ENCODE results near the gene SPAG5.

The SPAG5 gene

DNA sequence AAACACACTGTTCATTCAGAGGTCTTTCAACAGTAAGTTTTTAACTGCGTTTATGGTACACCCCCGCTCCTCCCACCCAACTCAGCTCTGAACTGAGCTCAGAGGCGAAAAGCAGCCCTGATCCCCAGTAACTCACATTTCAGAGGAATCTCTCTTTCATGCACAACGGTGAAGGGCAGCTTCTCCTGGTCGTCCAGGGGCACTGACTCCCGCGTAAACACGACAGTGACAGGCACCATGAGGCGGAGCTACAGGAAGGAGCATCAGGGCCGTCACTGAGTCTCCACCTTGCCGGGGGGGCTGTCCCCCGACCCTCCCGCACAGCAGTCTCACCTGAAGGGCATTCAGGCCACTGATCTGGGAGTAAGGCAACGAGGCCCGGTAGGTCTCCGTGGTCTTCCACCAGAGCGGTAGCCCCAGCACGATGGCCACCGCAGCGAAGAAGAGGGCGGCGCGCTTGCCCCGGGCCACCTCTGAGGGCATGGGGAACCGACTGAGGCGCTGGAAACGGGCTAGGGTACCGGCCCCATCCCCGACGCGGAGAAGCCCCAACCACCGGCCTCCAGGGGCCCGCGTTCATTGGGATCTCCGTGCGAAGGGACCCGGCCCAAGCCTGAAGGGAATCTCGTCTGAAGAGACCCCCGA lies 28.0 kb downstream of the SPAG5 start:
- peak; percentile 26 for DNase-seq

DNA sequence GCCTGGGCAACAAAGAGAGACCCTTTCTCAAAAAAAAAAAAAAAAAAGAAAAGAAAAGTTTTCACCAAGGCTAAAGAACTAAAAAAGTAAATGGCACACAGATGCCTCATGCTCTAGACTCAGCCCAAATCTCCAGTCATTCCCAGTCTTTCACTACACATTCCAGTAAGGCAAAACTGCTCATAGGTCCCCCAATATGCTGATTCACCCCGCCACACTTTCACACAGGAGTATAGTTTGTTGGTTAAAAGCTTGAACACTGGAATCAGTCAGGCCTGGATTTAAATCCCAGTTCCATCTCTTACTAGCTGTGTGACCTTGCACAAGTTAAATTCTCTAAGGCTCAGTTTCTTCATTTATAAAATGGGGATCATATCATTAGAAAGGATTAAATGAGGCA lies 29.4 kb downstream of the SPAG5 start:
- DNase-seq = no peak

DNA sequence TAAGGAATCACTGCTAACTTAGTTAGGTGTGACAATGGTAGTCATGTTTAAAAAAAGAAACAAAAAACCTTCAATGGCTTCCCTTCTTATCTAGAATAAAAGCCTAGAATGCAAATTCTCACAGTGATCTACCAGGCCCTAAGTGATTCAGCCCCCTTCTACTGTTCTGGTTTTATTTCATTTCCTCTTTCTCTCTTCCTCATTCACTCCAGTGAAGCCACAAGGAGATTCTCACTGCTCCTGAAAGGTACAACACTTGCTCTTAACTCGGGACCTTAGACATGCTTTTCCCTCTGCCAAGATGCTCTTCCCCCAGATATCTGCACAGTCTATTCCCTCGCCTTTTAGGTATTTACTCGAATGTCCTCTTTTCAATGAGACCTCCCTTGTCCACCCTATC lies 31.2 kb downstream of the SPAG5 start:
- DNase-seq = no peak

DNA sequence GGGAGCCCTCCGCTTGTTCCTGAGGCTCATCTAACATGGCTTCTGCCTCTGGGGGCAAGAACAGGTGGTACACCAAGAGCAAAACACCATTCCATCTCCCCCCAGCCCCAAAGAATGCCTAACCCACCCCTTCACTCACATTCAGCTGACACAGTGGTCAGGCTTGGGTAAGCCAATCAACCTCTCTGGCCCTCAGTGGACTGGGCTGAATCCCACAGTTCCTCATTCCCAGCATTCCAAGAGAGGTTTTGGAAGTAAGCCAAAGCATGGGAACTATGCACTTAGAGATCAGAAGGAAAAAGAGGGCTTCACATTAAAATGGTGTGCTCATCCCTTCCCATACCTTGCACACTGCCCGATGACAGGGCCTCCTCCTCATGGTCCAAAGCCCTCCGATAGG lies 35.4 kb downstream of the SPAG5 start:
- no peak for DNase-seq

DNA sequence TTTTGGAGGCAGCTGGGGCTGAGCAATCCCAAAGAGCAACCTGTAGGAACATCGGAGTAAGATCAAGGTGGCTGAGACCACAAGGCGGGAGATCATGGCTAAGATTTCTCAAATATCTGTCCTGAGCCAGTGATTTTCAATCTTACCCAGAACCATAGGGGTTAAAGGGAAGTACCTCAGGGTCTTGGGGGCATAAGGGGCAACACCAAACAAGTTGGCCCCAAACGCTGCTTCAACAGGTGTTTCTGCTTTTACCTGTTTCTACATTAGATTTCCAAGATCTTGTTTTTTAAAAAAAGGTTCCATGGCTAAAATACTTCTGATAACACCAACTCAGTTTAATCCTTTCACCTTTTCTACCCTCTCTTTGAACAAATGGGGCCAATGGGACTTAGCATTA lies 43.8 kb downstream of the SPAG5 start:
- no peak for DNase-seq

DNA sequence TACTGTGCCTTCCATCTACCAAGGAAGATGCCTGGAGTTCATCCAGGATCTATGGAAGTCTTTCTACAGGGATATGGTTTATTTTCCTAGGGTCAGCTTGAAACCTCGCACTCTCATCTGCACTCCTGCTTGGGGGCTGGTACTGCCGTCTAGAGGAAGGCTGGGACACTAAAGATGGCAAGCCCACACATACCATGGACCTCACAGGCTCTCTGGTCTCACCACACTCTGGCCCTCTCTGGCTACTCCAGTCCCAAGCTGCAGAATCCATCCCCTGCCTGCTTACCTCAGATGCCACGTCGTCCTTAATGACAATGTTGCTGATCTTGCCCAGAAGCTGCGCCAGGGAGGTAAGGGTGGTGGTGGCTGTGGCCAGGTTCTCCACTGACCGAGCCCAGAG lies 44.3 kb downstream of the SPAG5 start:
- DNase-seq = no peak

DNA sequence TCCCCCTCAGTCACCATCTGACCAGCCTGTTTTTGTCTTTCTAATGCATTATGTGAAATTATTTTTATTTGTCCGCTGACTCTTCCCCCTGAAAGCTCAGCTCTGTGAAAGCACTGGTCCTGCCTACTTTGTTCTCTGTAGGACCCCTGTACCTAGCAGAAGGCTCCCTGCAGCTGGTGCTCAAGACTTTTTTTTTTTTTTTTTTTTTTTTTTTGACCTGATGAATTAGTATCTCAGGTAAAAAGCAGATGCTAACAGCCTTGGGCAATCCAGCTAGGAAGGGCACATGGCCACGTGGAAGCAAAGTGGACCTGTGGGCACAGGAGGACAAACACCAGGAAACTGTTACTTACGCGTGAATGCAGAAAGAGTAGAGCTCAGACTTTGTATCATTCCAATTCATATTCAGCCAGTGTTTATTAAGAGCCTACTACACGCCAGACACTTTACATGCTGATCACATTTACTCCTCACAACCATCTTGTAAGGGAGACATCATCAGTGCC lies 45.8 kb downstream of the SPAG5 start:
- DNase-seq = no peak

DNA sequence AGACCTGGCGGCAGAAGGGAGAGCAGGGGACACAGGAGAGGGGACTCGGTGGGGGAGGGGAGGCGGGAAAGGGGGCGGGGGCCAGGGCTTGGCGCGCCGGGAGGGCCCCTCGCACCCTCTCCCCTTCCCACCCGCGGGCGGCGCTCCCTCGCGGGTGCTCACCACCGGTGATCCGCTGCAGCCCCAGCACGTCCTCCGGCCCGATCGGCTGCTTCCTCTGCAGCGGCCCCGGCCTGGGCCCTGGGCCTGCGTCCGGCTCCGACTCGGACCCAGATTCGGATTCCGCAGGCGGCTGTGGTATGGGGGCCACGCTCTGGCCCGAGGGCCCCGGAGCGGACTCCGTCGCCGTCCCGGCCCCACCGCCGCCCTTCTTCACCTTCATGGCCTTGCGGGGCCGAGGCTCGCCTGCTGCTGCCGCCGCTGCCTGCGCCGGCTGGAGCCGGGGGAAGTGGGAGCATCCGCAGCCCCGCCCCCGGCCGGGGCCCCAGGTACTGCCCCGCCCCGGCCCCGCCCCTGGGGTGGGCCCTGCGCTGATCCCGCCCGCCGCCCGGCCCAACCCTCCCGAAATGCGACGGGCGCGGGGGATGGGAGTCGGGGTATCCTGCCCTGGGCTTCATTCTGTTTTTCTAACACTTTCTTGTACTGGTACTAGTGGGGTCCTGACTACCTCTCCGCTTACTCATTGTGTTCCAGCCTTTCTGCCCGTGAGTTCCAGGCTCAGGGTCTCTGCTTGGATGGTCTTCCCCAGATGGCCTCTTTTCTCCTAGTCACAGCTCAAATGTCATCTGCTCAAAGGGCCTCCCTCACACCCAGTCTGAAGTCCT lies 46.4 kb downstream of the SPAG5 start, which contains the start of gene UNC119:
Gene UNC119, minus strand, starts transcription at position 449 of the 824 bp plus-strand sequence. Its CDS starts 67 bp downstream, at position 382.
- DNase-seq = peak; percentile 52

DNA sequence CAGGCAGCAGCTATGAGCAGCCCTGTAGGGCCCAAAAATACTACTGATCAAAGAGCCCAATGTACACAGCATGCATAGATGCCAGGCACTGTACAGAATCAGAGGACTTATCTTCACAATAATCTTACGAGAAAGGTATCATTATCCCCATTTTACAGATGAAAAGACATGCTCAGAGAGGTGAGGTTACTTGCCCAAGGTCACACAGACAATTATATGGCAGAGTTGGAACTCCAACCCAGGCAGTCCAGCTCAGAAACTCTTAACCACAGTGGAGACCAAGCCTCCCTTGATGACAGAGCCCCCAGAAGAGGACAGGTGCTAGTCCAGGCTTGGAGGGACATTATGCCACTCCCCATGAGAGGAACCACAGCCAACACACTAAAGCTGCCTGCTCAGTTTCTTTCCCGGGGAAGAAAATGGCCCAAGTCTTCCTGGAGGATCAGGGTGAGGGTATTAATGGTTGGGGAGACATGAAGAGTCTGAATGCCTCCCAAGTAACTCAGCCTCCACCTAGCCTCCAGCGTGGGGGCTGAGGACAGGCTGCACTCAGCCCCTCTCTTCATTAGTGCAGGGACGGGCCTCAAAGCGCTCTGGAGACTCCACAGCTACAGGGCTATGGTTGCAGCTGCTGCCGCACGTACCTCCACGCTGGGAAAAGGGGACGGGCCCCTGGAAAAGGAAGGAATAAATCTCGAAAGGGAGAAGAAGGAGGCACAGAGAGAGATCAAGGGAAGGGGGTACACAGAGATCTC lies 47.2 kb downstream of the SPAG5 start:
- DNase-seq = no peak

DNA sequence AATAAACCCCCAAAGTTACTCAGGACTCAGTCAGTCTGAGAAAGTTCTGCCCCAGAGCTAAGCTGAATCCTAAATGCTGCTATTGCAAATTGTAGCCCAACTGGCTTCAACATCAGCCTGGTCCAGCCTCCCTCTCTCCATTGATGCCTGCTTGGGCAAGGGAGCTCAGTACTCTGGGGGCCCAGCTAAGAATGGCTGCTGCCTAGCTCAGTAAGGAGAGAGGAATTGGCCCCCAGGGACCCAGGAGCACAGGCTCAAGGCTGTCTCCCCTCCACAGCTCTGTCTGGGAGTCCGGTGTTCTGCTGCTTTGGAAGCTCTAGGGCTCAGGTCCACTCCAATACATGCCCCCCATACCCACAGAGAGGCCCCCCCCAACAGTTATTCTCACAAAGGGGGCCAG lies 48.0 kb downstream of the SPAG5 start:
- no peak for DNase-seq

DNA sequence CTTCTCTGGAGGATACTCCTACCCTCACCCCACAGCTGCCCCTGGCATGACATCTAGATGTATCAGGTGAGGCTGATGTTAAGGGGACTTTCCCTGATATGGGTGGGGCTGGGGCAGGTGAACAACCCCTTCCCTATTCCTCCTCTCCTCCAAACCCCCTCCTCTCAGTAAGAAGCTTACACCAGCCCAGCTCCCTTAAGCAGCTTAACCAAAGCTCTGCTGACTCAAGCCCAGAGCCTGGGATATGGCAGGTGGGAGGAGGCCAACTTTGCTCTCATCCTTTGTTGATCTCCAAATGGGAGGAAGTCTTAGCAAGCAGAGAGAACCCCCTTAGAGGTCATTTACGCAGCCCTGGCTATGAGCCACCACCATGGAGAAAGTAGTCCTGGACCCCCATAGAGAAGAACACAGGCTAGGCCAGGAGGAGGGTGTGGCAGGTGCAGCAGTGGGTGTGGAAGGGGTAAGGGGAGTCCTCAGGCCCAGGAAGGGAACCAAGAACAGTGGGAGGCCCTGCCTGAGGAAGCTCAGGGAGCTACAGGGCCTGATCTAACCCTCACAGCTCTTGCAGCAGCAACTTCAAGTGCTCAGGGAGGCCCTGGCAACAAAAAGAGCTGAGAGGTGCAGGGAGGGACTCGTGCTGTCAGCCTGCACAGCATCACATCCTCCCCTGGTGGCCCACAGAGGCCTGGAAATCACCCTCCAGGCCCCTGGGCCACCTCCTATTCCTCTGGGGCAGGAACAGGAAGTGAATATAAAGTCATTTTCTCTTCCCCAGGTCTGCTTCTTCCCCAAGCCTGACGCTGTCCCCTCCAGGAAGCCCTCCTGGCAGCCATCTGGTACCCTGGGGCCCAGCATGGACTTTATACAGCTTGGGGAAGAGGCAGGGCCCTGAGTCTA lies 49.3 kb downstream of the SPAG5 start:
- no peak for DNase-seq

DNA sequence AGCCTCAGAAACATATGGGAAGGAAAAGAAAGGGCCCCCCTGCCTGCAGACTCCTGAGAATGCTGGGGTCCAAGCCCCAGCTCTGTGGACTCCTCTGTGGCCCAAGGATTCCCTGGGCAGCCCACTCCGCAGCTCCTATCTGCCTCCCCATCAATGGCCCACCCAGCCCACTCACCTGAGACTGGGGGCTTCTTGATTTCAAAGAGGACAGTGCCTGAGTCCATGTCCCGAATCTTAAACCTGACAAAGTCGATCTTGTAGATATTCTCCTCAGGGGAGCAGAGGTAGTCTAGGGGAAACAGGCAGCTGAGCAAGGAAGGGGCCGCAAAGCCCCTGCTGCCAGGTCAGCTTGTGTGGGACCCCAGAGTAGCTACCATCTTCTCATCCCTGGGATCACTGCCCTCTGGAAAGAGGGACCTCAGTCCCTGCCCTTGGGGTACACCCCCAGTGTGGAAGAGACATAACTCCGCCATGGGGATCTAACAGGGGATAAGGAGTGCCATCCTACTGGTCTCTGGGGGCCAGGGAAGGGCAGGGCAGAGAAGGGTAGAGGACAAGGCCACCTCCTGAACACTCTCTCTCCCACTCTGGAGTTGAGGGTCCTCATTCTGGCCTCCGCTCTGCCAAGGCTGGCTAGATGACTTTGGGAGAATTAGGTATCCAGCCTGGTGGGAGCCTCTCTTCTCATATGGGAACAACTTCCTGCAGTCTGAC lies 50.3 kb downstream of the SPAG5 start:
- DNase-seq = no peak

DNA sequence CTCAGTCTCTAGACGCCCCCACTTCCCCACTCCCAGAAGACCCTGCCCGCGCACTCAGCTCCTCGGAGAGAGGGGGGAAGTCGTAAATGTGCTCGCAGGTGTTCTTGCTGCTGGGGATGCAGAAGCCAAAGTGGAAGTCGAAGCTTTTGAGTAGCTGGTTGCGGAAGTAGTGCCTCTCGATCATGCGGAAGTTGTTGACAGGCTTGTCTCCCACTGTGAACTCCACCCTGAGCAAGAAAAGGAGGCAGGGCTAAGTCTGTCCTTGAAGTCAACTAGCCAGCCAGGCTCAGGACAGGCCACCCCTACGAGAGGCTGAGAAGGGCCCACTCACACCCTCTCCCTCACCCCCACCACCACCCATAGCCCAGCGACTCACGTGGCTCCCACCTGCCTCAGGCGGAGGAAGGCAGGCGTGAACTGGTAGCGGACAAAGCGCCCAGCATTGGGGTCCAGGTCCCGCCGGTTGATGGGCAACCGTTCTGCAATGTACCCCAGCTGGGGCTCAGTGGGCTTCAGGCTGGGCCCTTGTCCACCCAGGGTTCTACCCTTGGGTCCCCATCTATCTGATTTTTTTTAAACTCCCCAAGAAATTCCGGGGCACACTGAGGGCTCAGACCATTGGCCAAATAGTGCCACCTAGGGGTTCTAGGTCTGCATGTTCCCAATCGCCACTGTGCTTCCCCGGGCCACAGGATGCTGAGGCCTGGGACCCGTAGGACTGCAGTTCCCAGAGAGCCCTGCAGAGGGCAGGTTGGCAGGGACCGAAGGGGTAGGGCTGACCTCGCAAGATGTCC lies 51.0 kb downstream of the SPAG5 start:
- peak; percentile 45 for DNase-seq

DNA sequence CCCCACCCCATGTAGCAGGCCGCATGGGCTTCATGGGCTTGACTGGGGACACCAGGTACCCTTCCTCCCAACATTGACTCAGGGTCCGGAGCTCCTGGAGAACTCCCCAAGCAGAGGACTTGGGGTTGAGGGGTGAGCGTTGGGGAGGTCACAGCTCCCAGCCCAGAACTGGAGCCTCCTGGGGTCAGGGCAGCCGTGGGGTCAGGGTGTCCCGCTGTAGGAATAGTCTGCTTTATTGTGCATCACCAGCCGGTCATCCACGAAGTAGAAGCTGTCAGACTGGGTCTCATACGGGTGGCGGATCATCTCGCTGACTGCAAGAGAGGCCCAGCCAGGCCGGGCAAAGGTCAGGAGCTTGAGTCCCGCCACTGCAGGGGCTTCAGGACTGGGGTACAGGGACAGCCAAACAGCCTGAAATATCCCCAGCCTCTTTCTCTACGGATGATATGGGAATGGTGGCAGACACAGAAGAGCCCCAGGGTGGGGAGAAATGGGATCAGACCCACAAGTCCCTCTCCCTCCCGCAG lies 51.7 kb downstream of the SPAG5 start:
- no peak for DNase-seq

DNA sequence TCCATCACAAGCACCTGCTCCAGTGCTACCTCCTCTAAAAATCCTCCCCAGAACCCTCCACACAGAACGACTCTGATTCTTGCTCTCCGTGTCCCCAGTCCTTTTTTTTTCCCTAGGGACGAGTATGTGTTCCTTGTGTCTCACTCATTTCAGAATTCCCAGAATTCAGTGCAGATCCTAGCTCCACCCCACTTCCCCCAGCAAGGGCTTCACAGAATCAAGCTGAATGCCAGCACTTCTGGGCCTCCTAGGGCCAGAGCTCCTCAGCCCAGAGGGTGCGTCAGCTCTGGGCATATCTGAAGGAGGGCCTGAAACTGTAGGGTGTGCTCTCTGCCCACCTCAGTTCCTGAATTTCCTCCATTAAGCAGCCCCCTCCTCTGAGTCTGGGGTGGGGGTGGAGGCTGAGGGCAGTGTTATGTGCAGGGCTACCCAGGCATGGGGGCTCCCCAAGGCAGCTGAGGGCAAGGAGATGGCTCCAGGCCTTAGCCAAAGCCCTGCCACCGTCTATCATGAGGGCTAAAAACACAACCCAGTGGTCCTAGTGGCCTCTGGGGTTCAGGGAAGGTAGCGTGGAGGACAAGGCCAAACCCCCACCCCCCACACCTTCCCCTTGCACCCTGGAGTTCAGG lies 52.9 kb downstream of the SPAG5 start:
- DNase-seq = no peak

DNA sequence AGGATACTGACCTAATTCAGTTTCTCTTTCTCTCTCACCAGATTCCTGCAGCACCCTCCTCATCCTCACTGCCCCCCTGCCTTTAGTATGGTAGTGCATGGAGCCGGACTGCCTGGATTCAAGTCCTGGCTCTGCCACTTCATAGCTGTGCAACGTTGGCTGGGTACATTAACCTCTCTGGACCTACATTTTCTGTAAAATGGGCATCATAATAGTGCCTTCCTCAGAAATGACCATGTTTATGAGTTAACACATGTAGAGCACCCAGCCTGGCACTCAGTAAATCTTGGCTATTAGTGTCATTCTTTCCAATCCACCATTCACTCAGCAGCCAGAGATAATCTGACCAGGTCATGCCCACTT lies 53.7 kb downstream of the SPAG5 start:
- DNase-seq = no peak

DNA sequence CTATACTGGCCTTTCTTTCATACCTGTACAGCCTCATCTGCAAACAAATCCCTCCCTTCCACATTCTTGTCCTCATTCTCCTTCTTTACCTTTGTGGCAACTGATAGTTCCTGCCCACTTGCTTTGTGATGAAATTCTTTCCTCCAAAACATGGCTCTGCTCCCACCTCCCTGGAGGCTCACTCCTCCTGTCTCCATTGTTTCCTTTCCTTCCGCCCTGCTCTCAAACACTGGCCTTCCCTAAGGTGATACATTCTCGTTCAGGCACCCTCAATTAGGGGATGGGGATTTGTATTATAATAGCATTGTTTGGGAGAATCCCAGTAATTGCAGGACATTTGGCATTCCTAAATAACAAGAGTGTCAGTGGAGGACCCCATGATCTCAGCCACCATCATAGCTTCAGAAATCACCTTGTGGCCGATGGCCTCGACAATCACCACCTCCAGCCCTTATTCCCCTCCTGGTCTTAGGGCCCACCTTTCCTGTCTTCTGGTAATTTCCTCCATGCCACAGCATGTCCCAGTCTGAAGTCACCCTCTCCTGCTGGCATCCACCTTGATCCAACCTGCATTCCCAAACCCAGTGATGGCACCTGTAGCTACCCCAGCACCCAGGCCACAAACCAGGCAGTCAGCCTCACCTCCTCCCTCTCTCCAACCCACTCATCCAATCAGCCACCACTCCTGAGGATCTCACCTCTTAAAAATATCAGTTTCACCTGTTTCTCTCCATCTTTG lies 54.3 kb downstream of the SPAG5 start:
- DNase-seq = no peak

DNA sequence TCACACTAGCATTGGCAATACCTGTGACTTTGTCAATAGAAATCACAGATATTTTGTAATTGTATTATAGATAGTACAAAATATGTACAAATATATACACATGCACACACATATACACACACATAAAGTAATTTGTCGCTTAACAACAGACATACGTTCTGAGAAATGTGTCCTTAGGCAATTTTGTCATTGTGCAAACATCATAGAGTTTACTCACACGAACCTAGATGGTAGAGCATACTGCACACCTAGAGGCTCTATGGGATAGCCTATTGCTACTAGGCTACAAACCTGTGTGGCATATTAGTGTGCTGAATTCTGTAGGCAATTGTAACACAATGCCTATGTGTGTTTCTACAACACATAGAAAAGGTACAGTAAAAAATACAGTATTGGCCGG lies 57.4 kb downstream of the SPAG5 start:
- no peak for DNase-seq

DNA sequence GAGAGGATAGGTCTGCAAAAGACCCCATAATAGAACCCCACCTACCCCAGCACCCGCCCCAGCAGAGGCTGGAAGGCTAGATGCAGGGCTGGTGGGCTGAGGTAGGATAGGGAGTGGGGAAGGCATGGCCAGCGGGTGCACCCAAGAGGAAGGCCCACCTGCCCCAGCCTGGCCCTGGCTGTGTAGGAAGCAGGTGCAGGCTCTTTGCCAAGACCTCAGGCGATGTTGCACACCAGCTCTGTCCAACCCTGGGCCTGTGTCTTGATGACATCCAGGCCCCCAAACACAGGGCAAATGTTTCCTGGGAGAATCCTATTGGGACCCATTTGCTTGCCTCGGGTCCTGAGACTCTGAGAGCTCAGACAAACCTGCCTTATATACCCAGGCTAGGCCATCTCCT lies 58.6 kb downstream of the SPAG5 start:
- no peak for DNase-seq
